22Rv1 (cell line): ENCODE results near the gene HOXD9.

Experiments
- ZFX ChIP-seq: fragments of 450-650 bp; IDR thresholded peaks from 2 replicates; pipeline ENCODE4 v1.6.1; 2017; ENCODE audit warnings: antibody characterized with exemption, borderline replicate concordance
- TF ChIP-seq, protein P1 (sequence below): fragments of 450-650 bp; IDR thresholded peaks from 2 replicates; pipeline ENCODE4 v1.5.1; 2017; ENCODE audit warnings: mild to moderate bottlenecking

DNA sequence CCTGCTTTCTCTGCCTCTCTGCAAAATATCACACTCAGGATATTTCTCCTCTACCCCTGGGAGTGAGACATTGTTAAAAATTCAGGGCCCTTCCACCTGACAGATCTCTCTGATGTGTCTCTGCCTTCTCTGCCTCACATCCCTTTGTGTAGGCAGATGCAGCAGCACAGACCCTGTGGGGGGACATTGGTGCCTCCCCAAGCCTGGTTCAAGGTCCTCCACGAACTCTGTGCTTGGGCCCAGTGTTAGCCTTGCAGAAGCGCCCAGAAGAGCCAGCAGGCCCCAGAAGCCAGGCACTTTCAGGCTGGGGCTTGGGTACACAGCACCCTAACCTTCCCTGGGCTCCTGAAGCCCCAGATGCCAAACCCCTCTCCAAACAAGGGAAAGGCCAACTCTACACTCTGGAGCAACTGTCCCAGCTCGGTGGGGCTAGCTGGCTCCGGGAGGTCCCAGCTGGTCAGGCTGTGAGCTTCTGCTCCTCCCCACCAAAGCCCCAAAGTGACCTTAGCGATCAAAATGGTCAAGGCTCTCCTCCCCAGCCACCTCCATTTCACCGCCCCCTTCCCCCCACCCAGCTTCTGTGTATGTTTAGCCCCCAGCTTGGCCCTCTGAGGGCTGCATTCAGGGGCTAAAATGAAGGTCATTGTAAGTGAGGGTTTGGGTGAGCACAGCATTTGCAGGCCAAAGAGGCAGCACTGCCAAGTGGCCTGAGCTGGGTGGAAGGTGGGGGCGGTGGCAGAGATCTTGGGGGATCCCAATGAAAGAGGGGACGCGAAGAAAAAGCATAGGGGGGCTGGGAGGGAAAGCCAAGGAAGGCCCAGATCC lies 2.6 kb downstream of the HOXD9 start:
- TF ChIP-seq, protein P1, sequence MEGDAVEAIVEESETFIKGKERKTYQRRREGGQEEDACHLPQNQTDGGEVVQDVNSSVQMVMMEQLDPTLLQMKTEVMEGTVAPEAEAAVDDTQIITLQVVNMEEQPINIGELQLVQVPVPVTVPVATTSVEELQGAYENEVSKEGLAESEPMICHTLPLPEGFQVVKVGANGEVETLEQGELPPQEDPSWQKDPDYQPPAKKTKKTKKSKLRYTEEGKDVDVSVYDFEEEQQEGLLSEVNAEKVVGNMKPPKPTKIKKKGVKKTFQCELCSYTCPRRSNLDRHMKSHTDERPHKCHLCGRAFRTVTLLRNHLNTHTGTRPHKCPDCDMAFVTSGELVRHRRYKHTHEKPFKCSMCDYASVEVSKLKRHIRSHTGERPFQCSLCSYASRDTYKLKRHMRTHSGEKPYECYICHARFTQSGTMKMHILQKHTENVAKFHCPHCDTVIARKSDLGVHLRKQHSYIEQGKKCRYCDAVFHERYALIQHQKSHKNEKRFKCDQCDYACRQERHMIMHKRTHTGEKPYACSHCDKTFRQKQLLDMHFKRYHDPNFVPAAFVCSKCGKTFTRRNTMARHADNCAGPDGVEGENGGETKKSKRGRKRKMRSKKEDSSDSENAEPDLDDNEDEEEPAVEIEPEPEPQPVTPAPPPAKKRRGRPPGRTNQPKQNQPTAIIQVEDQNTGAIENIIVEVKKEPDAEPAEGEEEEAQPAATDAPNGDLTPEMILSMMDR, result no peak
- no peak for TF ChIP-seq ZFX
